Gastrocnemius medialis (tissue), 4 donors: ENCODE measurements around the gene ZSCAN18. TPM values are rescaled to one million over a fixed set of nuclear protein-coding genes. Genes with fewer than 3 reads are reported as not detected.

Experiments used
- ATAC-seq, 2 donors: fragments of 150-250 bp; one replicate each; pipeline ENCODE4 v1.9.1; 2016
- DNase-seq, 2 donors: peaks; one replicate each; pipeline ENCODE4 v3.0.0-alpha.2; 2019
- H3K27ac ChIP-seq, 4 donors: fragments of 200-600 bp; sonication (generic); 1 replicate in 1 of 4; 2 replicates in 3 of 4; pipeline ENCODE4 v1.5.1; 2016 to 2018; ENCODE audit warnings: mild to moderate bottlenecking in 2 of 4, moderate library complexity in 1 of 4
- H3K27me3 ChIP-seq, 3 donors: fragments of 200-600 bp; sonication (generic) in 2 of 3; 1 replicate in 1 of 3; 2 replicates in 2 of 3; pipeline versions ENCODE4 v1.5.1 to v1.6.0; 2016 to 2019; ENCODE audit warnings: mild to moderate bottlenecking in 1 of 3, moderate library complexity in 1 of 3
- H3K36me3 ChIP-seq, 2 donors: fragments of 200-600 bp; sonication (generic) in 1 of 2; one replicate each; pipeline ENCODE4 v1.5.1; 2017 to 2018
- H3K4me1 ChIP-seq, 2 donors: fragments of 200-600 bp; sonication (generic) in 1 of 2; one replicate each; pipeline ENCODE4 v1.5.1; 2016 to 2017; ENCODE audit warnings: mild to moderate bottlenecking in 2 of 2
- H3K4me3 ChIP-seq, 4 donors: fragments of 200-600 bp; sonication (generic) in 3 of 4; 1 replicate in 1 of 4; 2 replicates in 3 of 4; pipeline ENCODE4 v1.5.1; 2016 to 2019; ENCODE audit warnings: mild to moderate bottlenecking in 2 of 4
- H3K9me3 ChIP-seq, 3 donors: fragments of 200-600 bp; sonication (generic) in 2 of 3; 1 replicate in 1 of 3; 2 replicates in 2 of 3; pipeline ENCODE4 v1.5.1; 2016 to 2019
- CTCF ChIP-seq, 5 experiments: fragments of 450-650 bp in 3 of 5; fragments of 200-600 bp in 2 of 5; sonication (generic) in 2 of 5; IDR thresholded peaks in 4 of 5; conservative IDR thresholded peaks in 1 of 5; 1 replicate in 4 of 5; 2 replicates in 1 of 5; pipeline ENCODE4 v1.5.1; 2016 to 2019; ENCODE audit warnings: antibody characterized with exemption in 5 of 5, mild to moderate bottlenecking in 3 of 5, moderate library complexity in 3 of 5
- POLR2A ChIP-seq, 2 donors: fragments of 450-650 bp; IDR thresholded peaks; one replicate each; pipeline ENCODE4 v1.6.1; 2017; ENCODE audit warnings: antibody characterized with exemption in 2 of 2, mild to moderate bottlenecking in 2 of 2, moderate library complexity in 2 of 2
- in situ Hi-C, 4 donors: fragments of 200-750 bp; cut with MboI; loops; one replicate each; pipeline versions ENCODE4 v1.15.0 to v1.8.0; 2017; ENCODE audit warnings: low sequenced_read_pairs in 4 of 4
- intact Hi-C: fragments of 100-400 bp; cut with DNase I; formaldehyde crosslinking; loops from one replicate; pipeline ENCODE4 v1.15.1; 2023; ENCODE audit warnings: low total_unique reads
- total RNA-seq, 4 donors: library from RNA; depleted of rRNA; stranded (reverse); fragments of >200 nt; gene quantifications; one replicate each; pipeline versions ENCODE4 v1.1.0 to v1.2.3, GENCODE V29; 2016

The ZSCAN18 gene
- total RNA-seq, 4 donors from 2014 or later: 11.2 to 20.6 (median 15.2) TPM

DNA sequence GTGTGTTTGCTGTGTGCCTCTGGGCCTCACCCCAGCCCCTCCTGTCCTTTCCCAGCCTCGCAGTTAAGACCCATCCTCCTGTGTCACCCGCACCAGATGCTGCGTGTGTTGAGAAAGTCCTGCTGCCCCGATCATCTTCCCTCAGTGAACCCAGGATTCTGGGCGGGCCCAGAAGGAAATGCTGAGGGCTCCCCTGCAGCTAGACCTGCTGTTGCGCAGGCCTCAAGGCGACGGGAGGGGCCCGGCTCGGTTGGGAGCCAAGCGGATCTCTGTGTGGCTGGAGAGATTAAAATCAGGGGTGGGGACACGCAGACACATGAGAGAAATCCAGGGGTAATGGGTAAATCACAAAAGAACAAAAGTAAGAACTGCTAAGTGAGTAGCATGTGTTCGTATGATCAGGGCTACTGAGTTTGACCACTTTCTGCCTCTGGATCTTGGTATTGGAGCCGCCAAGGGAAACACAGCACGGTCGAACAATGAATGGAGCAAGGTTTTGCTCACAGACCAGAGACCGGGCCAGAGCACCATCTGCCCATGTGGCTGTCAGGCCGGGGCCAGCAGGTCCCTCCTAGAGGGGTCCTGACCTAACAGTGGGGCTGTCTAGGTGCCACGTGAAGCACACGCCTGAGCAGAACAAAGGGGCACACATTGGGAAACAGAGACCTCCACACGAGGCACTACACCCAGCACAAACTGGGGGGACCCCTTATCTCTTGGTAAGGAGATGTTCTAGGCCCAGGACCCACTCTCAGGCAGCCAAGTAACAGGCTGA is 57.1 kb downstream of the ZSCAN18 start:
- Histone ChIP-seq H3K9me3 (no peaks in the 10 kb centered on the region), H3K4me1 (no peaks in the 10 kb centered on the region), H3K27ac (no peak overlapping the region), H3K36me3 (no peaks in the 10 kb centered on the region), H3K27me3 (peaks cover 0 to 9% (median 7%) of the 10 kb centered on the region in 3 donors), H3K4me3 (no peak overlapping the region)
- in situ Hi-C loops (no loop called here), intact Hi-C loops (no loop called here)
- no peak for TF ChIP-seq POLR2A (IDR thresholded peaks at IDR 0.05)
- no peak for TF ChIP-seq CTCF (IDR thresholded peaks at IDR 0.05 in 4 of 5, conservative IDR thresholded peaks at IDR 0.05 in 1 of 5)
- no peak for ATAC-seq
- no peak for DNase-seq

DNA sequence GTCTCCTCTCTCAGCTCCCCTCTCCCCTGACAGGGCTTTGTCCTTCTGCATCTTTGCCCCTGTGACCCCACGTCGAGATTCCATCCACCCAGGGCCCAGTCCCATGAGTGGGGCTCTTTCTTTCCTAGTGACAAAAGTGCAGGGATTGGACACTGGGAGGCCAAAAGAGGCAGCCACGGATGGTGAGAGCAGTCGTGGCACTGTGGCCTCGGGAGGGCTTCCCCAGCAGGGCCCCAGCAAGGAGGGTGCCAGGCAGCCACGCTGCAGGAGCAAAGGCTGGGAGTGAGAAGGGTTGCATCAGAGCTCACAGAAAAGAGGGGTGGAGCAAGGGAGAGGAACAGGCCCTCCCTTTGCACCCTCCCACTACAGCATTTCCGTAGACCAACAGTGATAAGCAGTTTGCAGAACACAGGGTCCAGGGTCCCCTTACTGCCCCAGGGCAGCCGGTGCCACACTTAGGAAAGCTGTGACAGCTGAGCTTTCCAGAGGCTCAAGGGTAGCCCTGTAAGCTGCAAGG is 59.3 kb downstream of the ZSCAN18 start:
- Histone ChIP-seq H3K9me3 (no peaks in the 10 kb centered on the region), H3K4me1 (no peaks in the 10 kb centered on the region), H3K36me3 (no peaks in the 10 kb centered on the region), H3K27ac (no peak overlapping the region), H3K4me3 (no peak overlapping the region), H3K27me3 (peaks cover 8 to 27% (median 25%) of the 10 kb centered on the region in 3 donors)
- intact Hi-C loops (no loop called here), in situ Hi-C loops (no loop called here)
- TF ChIP-seq POLR2A (IDR thresholded peaks at IDR 0.05) (no peak), CTCF (IDR thresholded peaks at IDR 0.05 in 4 of 5, conservative IDR thresholded peaks at IDR 0.05 in 1 of 5) (no peak)
- no peak for DNase-seq
- no peak for ATAC-seq

DNA sequence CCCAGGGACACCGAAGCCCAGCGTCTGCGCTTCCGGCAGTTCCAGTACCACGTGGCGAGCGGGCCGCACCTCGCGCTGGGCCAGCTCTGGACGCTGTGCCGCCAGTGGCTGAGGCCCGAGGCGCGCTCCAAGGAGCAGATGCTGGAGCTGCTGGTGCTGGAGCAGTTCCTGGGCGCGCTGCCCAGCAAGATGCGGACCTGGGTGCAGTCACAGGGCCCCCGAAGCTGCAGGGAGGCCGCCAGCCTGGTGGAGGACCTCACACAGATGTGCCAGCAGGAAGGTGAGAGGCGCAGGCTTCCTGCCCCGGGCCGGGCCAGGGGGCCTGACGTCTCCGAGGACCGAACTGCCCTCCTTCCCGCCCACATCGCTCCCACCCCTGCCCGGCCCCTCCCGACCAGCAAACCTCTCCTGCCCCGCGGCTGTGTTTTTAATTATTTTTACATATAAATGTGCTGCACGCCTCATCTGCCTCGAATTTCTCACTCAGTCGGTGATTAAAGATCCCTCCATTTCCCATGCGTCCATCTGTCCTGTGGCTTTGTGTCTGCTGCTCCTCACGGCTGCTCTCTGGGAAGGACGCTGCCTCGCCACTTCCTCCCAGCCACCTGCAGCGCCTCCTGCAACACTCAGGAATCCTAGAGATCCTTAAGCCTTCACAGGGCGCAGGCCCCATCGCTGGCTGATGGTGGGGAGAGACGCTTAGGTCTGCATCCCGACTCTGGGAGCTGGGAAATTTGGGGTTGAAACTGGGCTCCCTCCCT is 59.9 kb downstream of the ZSCAN18 start:
- Histone ChIP-seq H3K9me3 (peaks cover 0 to 6% (median 0%) of the 10 kb centered on the region in 3 donors), H3K36me3 (no peaks in the 10 kb centered on the region), H3K4me1 (no peaks in the 10 kb centered on the region), H3K27me3 (peaks cover 8 to 33% (median 31%) of the 10 kb centered on the region in 3 donors), H3K27ac (no peak overlapping the region), H3K4me3 (no peak overlapping the region)
- no peak for ATAC-seq
- in situ Hi-C loops: no loop called here
- intact Hi-C loops: no loop called here
- no peak for TF ChIP-seq POLR2A (IDR thresholded peaks at IDR 0.05)
- TF ChIP-seq CTCF (IDR thresholded peaks at IDR 0.05 in 4 of 5, conservative IDR thresholded peaks at IDR 0.05 in 1 of 5): no peak
- no peak for DNase-seq

DNA sequence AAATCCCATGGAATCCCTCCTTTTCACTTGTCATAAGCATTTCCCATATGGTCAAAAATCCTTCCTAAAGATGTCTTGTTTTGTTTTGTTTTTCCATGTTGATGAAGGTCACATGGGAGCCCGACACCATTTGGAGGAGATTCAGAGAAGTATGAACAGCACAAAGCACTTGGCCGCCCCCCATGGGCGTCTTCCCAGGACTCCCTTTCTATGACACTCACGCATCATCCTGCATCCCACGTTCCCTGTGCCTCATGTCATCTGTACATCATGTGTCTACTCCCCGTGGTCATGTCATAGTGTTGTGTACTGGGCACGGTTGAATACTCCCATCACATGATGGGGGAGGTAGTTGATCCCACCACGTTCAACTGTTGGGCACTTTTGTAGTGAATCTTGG is 62.2 kb downstream of the ZSCAN18 start:
- H3K27me3 ChIP-seq: peaks cover 8 to 34% (median 33%) of the 10 kb centered on the region in 3 donors
- H3K4me1 ChIP-seq: no peaks in the 10 kb centered on the region
- H3K36me3 ChIP-seq: no peaks in the 10 kb centered on the region
- intact Hi-C loops (no loop called here), in situ Hi-C loops (no loop called here)
- ATAC-seq (no peak), DNase-seq (no peak)
- no peak overlapping the region for H3K27ac ChIP-seq
- TF ChIP-seq CTCF (IDR thresholded peaks at IDR 0.05 in 4 of 5, conservative IDR thresholded peaks at IDR 0.05 in 1 of 5) (no peak), POLR2A (IDR thresholded peaks at IDR 0.05) (no peak)
- peaks cover 0 to 8% (median 0%) of the 10 kb centered on the region in 3 donors for H3K9me3 ChIP-seq
- no peak overlapping the region for H3K4me3 ChIP-seq
